Central memory CD8-positive, alpha-beta T cell (primary cell): ENCODE data around the gene YJEFN3.
A peak's percentile ranks its signal among the peaks of the same experiment; 100 is the strongest.

Source experiments
- ATAC-seq: fragments of 150-1000 bp; cut with Tn5 transposase; replicated peaks from 2 replicates; pipeline ENCODE4 v1.10.0; 2022; ENCODE audit warnings: mild to moderate bottlenecking, moderate FRiP score, moderate number of reproducible peaks; ENCODE audit not compliant: poor library complexity, severe bottlenecking; ENCODE audit errors: extremely low read depth
- DNase-seq, 2 donors: peaks; one replicate each; pipeline ENCODE4 v3.0.0; 2021; ENCODE audit warnings: low spot score in 2 of 2
- H3K27ac Mint-ChIP-seq: one replicate; pipeline ENCODE4 v1.8.0; 2022; ENCODE audit warnings: low read depth, mild to moderate bottlenecking, moderate library complexity, mixed read lengths
- H3K27me3 Mint-ChIP-seq: one replicate; pipeline ENCODE4 v1.8.0; 2022; ENCODE audit warnings: mixed read lengths
- H3K36me3 Mint-ChIP-seq: one replicate; pipeline ENCODE4 v1.8.0; 2022; ENCODE audit warnings: mild to moderate bottlenecking, moderate library complexity, mixed read lengths; ENCODE audit not compliant: insufficient read depth
- H3K4me1 Mint-ChIP-seq: one replicate; pipeline ENCODE4 v1.8.0; 2022; ENCODE audit warnings: mixed read lengths
- H3K4me3 Mint-ChIP-seq: one replicate; pipeline ENCODE4 v1.8.0; 2022; ENCODE audit warnings: mild to moderate bottlenecking, moderate library complexity, mixed read lengths
- H3K9me3 Mint-ChIP-seq: one replicate; pipeline ENCODE4 v1.8.0; 2022; ENCODE audit warnings: mixed read lengths

YJEFN3 gene

GRCh38 chr19:19528721-19529490 lies at the start of gene YJEFN3:
TSS of gene YJEFN3 (plus strand) at chr19:19528911. CDS start at chr19:19528933, 22 bp downstream.
- peak within 1 kb of the TSS; percentile 75 for H3K27ac Mint-ChIP-seq

GRCh38 chr19:19480688-19481087 lies 48.0 kb upstream of the YJEFN3 start:
- Mint-ChIP-seq H3K27ac (peak overlapping the region; percentile 25), H3K4me3 (no peak overlapping the region), H3K36me3 (peaks cover 32% of the 10 kb centered on the region), H3K4me1 (peaks cover 34% of the 10 kb centered on the region), H3K9me3 (no peaks in the 10 kb centered on the region), H3K27me3 (no peaks in the 10 kb centered on the region)
- DNase-seq: no peak
- ATAC-seq: no peak

More at GRCh38 chr19:19528721-19529490, at the start of gene YJEFN3:
- H3K4me1 Mint-ChIP-seq: peaks cover 8% of the 10 kb centered on the region
- ATAC-seq (no peak), DNase-seq (no peak)
- no peaks in the 10 kb centered on the region for H3K27me3 Mint-ChIP-seq
- peaks cover 24% of the 10 kb centered on the region for H3K36me3 Mint-ChIP-seq
- H3K9me3 Mint-ChIP-seq: no peaks in the 10 kb centered on the region
- H3K4me3 Mint-ChIP-seq: no peak within 1 kb of the TSS

- no peak overlapping the region for H3K4me3 Mint-ChIP-seq
- DNase-seq (no peak), ATAC-seq (no peak)
- H3K4me1 Mint-ChIP-seq: peaks cover 20% of the 10 kb centered on the region
- H3K27ac Mint-ChIP-seq: peak overlapping the region; percentile 73
- no peaks in the 10 kb centered on the region for H3K27me3 Mint-ChIP-seq
- H3K36me3 Mint-ChIP-seq: peaks cover 31% of the 10 kb centered on the region
- H3K9me3 Mint-ChIP-seq: no peaks in the 10 kb centered on the region
Measured at GRCh38 chr19:19482809-19483596, 45.7 kb upstream of the YJEFN3 start.

GRCh38 chr19:19485161-19485997 lies 43.3 kb upstream of the YJEFN3 start:
- no peak for ATAC-seq
- peak overlapping the region; percentile 62 for H3K27ac Mint-ChIP-seq
- no peaks in the 10 kb centered on the region for H3K9me3 Mint-ChIP-seq
- no peak overlapping the region for H3K4me3 Mint-ChIP-seq
- no peaks in the 10 kb centered on the region for H3K27me3 Mint-ChIP-seq
- H3K36me3 Mint-ChIP-seq: peaks cover 28% of the 10 kb centered on the region
- peaks cover 38% of the 10 kb centered on the region for H3K4me1 Mint-ChIP-seq
- no peak for DNase-seq

GRCh38 chr19:19485998-19486290 lies 42.8 kb upstream of the YJEFN3 start:
- no peaks in the 10 kb centered on the region for H3K27me3 Mint-ChIP-seq
- H3K27ac Mint-ChIP-seq: peak overlapping the region; percentile 97
- ATAC-seq: no peak
- no peaks in the 10 kb centered on the region for H3K9me3 Mint-ChIP-seq
- H3K36me3 Mint-ChIP-seq: peaks cover 30% of the 10 kb centered on the region
- no peak for DNase-seq
- no peak overlapping the region for H3K4me3 Mint-ChIP-seq
- peaks cover 42% of the 10 kb centered on the region for H3K4me1 Mint-ChIP-seq

- Mint-ChIP-seq H3K9me3 (no peaks in the 10 kb centered on the region), H3K27me3 (no peaks in the 10 kb centered on the region), H3K36me3 (peaks cover 28% of the 10 kb centered on the region), H3K4me1 (peaks cover 42% of the 10 kb centered on the region), H3K27ac (peak overlapping the region; percentile 97), H3K4me3 (no peak overlapping the region)
- ATAC-seq (no peak), DNase-seq (no peak)
Measured at GRCh38 chr19:19486343-19487076, 42.2 kb upstream of the YJEFN3 start.

- peaks cover 24% of the 10 kb centered on the region for H3K36me3 Mint-ChIP-seq
- peak overlapping the region; percentile 47 for H3K4me3 Mint-ChIP-seq
- H3K4me1 Mint-ChIP-seq: peaks cover 42% of the 10 kb centered on the region
- no peak for DNase-seq
- H3K9me3 Mint-ChIP-seq: no peaks in the 10 kb centered on the region
- H3K27me3 Mint-ChIP-seq: no peaks in the 10 kb centered on the region
- no peak for ATAC-seq
- H3K27ac Mint-ChIP-seq: peak overlapping the region; percentile 97
Measured at GRCh38 chr19:19487077-19487949, 41.4 kb upstream of the YJEFN3 start.

GRCh38 chr19:19487950-19488874 lies 40.5 kb upstream of the YJEFN3 start:
- DNase-seq: no peak
- H3K4me1 Mint-ChIP-seq: peaks cover 35% of the 10 kb centered on the region
- peaks cover 23% of the 10 kb centered on the region for H3K36me3 Mint-ChIP-seq
- no peaks in the 10 kb centered on the region for H3K27me3 Mint-ChIP-seq
- H3K27ac Mint-ChIP-seq: peak overlapping the region; percentile 97
- H3K4me3 Mint-ChIP-seq: peak overlapping the region; percentile 47
- no peak for ATAC-seq
- H3K9me3 Mint-ChIP-seq: no peaks in the 10 kb centered on the region

- Mint-ChIP-seq H3K27me3 (no peaks in the 10 kb centered on the region), H3K9me3 (no peaks in the 10 kb centered on the region), H3K4me1 (peaks cover 35% of the 10 kb centered on the region), H3K4me3 (peak overlapping the region; percentile 64), H3K36me3 (peaks cover 27% of the 10 kb centered on the region), H3K27ac (peak overlapping the region; percentile 97)
- peak; percentile 97 for ATAC-seq
- DNase-seq: peak; percentile 72 to 92
Measured at GRCh38 chr19:19488875-19489690, 39.6 kb upstream of the YJEFN3 start.

GRCh38 chr19:19489804-19490204 lies 38.9 kb upstream of the YJEFN3 start:
- Mint-ChIP-seq H3K4me1 (peaks cover 35% of the 10 kb centered on the region), H3K36me3 (peaks cover 31% of the 10 kb centered on the region), H3K4me3 (peak overlapping the region; percentile 64), H3K27ac (peak overlapping the region; percentile 97), H3K9me3 (no peaks in the 10 kb centered on the region), H3K27me3 (no peaks in the 10 kb centered on the region)
- DNase-seq (peak in 1 of 2 donors; percentile 22), ATAC-seq (peak; percentile 4)
